ENCODE measurements around the gene STK24.

The STK24 gene

DNA sequence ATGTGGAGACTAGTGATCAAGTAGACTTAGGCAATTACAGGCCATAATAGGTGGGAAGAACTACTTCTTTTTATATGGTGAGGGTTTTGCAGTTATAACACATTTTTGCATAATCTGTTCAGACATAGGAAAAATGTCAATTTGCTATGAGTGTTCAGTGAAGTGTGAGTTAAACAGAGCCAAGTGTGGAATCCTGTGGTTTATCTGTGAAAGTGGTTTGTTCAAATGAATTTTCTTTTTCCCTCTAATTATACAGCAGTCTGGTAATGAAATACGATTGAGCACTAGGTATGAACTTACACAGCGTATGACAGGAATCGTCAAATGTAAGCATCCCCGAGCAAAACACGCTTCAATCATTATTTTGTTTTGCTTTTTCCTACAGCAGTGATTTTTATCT, 178.3 kb downstream of the STK24 start:
- DNase-seq = no peak

DNA sequence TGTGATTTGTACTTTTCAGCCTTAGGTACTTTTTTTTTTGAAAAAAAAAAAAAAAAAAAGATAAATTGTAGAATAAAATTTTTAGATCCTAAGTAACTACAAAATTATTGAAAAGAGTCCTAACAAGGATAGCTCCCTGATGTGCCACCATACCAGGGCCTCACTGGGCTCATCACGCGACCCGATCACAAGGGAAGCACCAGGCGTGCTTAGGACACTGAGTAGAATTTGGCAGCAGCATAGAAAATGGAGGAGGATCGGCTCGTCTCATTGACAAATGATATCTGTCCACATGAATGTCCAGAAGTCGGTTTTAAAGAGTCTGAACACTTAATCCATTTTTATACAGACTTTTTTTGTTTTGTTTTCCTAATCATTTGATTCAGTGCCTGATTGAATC, 179.0 kb downstream of the STK24 start:
- no peak for DNase-seq

DNA sequence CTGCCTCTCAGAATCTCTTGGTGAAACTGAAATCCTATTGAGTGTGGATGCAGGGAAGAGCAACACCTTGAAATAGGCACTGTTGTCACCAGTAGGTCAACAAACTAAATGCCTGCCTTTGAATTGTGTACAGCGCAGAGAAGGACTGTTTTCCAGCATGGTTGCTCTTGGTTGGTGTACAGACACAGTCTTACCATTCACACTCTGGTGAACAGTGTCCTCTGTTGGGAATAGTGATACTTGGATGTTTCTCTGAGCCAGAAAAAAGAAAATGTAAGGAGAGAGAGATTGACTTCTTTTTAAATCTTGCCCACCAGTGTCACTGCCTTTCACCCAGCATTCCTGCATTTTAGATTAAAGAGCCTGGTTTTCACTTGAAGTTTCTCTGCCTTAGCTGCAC, 179.7 kb downstream of the STK24 start:
- no peak for DNase-seq

DNA sequence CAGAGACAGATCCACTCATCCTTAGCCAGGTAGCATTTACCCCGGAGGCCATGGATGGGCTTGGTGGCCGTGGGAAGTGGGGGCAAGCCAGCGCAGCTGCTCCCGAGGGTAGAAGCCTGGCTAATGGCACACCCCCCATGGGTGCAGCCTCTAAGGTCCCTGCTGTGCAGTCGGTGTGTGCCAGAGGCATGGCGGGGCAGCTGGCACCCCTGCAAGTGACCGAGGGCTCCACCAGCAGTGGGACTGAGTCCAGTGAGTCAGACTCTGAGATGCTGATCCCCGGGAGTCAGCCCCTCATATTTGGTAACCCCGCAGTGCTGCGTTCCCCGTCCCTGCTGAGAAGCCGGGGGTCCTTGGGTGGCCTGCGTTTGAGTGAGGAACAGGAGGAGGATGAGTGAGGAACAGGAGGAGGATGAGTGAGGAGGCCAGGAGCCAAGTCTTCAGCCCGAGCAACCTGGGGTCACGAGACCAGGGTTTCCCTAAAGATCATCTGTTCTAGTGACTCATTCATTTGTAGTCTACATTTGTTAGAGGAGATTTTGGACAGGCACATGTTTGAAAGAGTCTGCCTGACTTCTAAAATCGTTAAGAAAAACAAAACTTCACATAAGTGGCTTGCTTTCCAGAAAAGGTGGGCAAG, 180.7 kb downstream of the STK24 start:
- no peak for DNase-seq

Measured in islet precursor cell (in vitro differentiated cells).